Activated naive CD8-positive, alpha-beta T cell treated with anti-CD3 and anti-CD28 coated beads, Interleukin-2, amount 50 U/mL, for 16 hours (primary cell): Measurements from ENCODE around the gene MYCL.

ENCODE experiments used
- DNase-seq: peaks from one replicate; pipeline ENCODE4 v3.0.0-alpha.2; 2020; ENCODE audit warnings: low read depth, low spot score

Gene MYCL

GRCh38 chr1:39852876-39853275 is 48.8 kb downstream of the MYCL start:
- no peak for DNase-seq

DNA sequence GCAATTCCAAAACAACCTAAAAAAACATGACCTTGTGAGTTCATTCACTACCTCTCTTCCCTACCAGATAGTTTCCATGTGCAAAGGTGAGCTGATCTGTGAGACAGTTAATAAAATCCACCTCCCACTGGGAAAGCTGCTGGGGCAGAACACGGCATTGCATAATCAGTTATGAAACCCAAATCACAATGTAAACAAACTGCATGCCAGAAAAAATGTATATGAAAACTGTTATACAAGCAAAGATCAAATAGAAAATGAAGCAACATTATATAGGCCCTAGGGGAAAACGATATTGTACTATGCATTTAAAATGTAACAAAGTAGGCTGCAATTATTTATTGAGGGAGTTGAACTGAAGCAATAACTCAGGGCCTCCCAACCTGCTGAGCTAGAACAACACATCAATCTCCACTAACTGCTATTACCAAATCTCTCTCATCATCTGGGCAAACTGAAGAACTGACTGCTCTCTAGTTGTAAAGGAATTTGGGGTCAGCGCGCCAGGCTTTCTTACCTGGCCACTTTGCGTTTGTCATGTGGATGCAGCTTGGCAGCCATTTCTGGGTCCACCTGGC is 49.4 kb downstream of the MYCL start:
- DNase-seq, result no peak

GRCh38 chr1:39850606-39851216 is 51.0 kb downstream of the MYCL start:
- DNase-seq, result no peak

GRCh38 chr1:39849203-39849602 is 52.5 kb downstream of the MYCL start:
- no peak for DNase-seq

DNA sequence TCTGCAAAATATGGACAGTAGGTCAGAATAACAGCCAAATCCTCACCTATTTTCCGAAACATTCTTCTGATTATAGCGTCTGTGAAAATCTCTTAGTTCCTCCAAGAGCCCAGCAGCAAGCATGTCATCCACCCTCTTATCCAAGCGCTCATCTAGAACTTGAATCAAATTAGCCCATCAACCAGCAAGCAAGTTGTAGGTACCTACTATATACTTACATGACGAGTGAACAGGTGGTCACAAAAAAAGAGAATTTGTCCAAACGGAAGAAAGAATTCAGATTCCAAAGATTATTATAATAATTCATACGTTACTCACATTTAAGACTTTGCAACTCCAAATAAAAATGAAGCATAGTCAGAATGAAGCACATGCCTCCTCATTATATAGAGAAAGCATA is 53.8 kb downstream of the MYCL start:
- no peak for DNase-seq

DNA sequence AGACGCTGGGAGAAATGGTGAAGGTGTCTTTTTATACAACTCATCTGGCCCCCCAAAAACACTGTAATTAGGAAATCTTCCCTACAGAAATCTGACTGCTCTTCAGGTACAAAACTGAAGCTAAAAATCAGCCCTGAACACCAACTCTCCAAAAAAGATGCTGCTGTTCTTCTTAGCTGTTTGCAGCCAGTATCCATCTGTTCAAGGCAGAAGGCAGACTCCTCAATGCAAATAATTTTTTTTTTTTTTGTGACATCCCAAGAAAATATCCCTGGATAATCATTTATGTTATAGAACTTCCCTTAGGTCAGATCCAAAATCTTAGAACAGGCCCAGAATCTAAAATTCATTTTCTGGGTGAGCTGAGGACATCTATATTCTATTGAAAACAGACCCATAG is 54.9 kb downstream of the MYCL start:
- DNase-seq, result no peak

- peak; percentile 49 for DNase-seq
Observed at GRCh38 chr1:39845569-39846566, 55.8 kb downstream of the MYCL start.
